IPS DF 4.7 (cell line): ENCODE measurements around the gene LMBRD1.

Experiments
- DNase-seq: peaks from one replicate; pipeline ENCODE4 v3.0.0-alpha.2; 2013; ENCODE audit warnings: low spot score; ENCODE audit errors: extremely low read depth

Gene LMBRD1

DNA sequence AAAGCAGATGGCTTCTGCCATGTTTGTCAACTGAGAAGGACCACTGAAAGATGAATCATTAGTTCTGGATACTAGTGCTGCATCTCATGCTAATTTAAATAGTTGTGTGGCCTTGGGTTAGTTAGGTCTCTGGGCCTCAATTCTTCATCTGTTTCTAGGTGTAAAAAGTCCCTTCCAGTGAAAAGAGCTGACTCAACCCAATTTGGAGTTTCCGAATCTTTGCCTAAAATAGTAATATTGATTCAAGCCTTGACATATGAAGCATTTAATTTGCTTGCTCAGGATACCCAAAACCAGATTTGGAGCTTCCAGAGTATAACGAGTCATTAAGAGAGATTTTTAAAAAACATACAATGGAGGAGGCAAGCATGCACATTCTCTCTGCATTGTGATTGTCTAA is 163.9 kb downstream of the LMBRD1 start:
- DNase-seq = no peak

DNA sequence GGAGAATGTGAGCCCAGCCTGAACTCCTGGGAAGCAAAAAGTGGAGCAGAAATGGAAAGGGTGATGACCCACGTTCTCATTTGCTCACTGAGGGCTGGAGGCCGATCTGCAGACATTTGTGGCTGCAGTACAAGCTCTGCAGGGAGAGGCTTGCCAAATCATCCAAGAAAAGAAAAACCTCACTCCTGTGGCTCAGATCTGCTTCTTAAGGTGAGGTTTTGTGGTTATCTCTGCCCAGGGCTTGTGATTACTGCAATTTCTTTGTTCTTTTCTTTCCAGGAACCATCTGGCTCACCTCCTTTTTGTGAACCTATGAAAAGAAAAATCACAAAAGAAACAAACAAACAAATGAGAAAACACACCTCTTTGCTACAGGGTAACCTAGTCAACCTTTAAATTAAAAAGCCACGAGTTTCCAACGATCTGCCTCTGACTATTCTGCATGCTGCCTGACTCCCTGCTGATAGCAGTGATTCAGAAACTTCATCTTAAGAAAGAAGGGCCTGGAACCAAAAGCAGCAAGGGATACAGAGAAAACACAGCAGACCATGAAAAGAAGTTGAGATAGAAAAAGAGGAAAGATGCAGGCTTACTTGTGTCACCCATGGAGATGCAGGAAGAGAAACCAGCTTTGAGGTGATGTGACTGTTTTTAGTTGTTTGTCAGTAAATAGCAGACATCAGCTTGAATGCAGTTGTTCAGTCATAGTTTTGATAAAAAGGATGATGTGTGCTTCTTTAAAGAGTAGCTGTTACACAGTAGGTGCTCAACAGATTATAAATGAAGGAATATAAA is 165.1 kb downstream of the LMBRD1 start:
- DNase-seq = no peak

DNA sequence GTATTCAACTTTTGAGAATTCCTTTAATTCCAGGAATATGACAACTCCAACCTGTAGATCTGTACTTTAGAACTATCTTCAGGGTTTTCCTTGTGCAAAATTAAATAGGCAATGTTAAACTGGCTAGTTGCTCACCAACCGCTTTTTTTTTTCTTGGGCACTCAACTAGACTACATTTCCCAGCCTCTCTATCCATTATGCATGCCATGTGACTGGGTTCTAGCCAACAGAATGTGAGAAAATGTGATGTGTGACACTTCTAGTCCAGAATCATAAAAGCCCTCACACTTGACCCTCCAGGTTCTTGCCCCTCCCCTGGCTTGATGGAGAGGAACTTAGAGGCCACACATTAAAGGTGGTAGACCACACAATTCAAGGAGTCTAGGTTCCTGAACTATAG is 166.0 kb downstream of the LMBRD1 start:
- DNase-seq = no peak

DNA sequence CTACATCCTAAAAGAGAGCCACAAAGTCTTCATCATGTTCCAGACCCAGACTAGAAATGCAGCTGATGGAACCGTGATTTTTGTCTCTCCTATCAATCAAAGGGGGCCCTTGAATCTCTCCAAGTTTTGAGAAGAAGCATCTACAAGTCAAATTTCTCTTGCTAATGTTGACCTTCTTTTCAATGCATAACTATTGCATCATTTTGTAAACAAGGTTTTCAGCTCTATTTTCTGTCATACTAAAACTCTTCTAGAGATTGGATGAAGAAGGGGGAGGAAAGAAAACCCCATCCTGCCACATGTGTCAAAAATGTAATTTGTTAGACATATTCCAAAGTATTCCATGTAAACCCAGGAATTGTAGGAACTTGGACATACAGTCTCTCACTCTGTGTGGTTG is 169.2 kb downstream of the LMBRD1 start:
- DNase-seq = no peak

DNA sequence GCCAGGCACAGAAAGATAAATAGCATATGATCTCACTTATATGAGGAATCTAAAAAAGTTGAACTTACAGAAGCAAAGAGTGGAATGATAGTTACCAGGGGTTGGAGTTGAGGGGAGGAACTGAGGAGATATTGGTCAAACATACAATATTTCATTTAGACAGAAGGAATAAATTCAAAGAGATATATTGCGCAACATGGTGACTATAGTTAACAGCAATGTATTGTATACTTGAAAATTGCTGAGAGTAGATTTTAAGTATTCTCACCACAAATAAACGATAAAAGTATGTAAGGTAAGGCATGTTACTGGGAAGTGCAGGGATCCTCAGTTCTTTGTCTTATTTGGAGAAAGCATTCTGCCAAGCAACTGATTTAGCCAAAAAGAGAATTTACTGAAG is 171.9 kb downstream of the LMBRD1 start:
- no peak for DNase-seq
